Stimulated activated CD4-positive, alpha-beta T cell treated with anti-CD3 and anti-CD28 coated beads, TNF-alpha, amount 100 ng/mL, for 48 hours (primary cell): ENCODE data around the gene COL23A1.

ENCODE experiments used
- DNase-seq, 3 donors: peaks; one replicate each; pipeline ENCODE4 v3.0.0-alpha.2; 2020; ENCODE audit warnings: low read depth in 3 of 3

Gene COL23A1

GRCh38 chr5:178392931-178393394 lies 197.2 kb downstream of the COL23A1 start:
- DNase-seq = no peak

DNA sequence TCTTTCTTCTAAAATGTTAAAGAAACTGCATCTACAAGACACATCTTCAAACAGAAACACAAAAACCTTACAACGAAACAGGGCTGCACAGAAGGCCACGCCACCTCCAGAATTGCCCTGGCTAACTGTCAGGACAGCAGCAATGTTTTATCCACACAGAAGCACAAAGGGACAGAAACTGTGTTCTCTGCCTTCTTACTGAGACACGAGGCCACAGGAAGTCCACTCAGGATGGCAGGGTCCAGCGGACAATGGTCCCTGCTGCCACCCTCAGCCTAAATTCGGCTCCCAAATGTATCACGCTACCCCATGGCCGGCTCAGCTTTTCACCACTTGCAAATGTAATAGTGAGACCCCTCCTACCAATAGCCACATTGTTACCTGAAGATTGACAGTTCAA lies 197.8 kb downstream of the COL23A1 start:
- DNase-seq = no peak

GRCh38 chr5:178391480-178391879 lies 198.7 kb downstream of the COL23A1 start:
- no peak for DNase-seq

- no peak for DNase-seq
Measured at GRCh38 chr5:178389796-178390195, 200.4 kb downstream of the COL23A1 start.

DNA sequence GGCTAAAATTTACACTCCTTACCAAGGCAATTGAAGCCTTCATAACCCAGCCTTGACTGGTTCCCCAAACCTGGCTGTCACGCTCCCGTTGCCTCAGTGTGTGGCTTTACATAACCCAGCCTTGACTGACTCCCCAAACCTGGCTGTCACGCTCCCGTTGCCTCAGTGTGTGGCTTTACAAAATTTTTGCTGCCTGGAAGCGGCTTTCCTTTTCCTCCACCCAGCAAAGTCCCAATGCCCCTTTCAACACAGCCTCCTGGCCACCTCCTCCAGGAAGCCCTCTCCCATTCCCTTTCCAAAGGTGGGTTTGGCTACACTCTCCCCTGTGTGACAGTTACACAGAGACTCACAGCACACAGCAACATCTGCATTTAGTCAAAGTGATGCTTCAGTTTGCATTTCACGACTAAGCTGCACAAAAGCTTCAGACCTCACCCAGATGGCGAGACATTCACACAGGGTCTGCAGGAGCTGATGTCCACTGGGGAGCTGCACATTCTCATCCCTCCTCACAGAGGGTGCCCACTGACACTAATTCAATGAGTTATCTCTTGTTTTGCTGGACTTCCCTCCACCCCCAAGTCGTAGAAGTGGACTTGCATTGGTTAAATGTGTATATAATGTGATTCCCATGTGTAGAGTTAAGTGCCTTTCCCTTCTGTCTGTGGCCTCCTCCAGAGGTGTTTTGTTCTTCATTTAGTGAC lies 201.0 kb downstream of the COL23A1 start:
- DNase-seq = no peak

DNA sequence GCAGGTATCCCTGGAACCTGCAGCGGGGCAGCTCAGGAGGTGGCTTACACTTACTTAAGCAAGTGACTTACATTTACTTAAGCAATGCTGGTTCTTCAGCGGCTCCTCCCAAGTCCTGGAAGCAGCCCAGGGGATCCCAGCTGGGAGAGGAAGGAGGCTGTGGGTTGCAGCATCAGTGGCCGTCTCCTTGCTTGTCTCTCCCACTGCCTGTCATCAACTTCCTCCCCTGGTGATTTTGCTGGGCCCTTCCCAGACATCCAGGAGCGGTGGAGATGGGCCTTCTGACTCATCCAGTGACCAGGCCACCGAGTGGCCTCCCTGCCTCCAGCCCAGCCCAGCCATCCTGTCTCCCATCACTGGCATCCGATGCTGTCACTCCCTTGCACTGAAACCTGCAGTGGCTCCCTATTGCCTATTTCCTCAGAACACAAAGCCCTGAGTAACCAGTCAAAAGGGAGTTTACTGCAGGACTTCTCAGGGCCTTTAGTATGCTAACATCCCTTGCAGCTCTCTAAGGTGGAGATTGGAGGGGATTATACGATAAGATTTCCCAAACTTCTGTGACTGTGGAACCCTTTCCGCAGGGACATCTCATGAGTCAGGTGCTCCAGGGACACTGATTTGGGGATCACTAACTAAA lies 201.7 kb downstream of the COL23A1 start:
- DNase-seq = no peak

DNA sequence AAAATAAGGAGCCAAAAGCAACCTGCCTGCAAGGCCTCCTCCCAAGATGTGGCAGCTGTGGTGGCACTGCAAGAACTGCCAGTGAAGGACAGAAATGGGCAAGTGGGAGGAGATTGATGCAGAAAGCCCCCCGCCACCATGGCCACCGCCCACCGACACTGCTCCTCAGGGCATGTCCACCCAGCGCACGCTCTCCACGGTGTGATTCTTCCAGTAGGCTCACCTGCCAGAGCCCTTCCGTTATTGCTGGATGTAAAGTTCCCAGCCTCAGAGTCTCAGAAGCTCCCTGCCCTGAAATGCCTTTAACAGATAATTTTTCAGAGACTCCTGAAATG lies 202.4 kb downstream of the COL23A1 start:
- no peak for DNase-seq

- no peak for DNase-seq
Measured at GRCh38 chr5:178387061-178387855, 202.9 kb downstream of the COL23A1 start.

GRCh38 chr5:178386336-178386931 lies 203.8 kb downstream of the COL23A1 start:
- DNase-seq = no peak

GRCh38 chr5:178385496-178385890 lies 204.7 kb downstream of the COL23A1 start:
- no peak for DNase-seq

GRCh38 chr5:178384816-178385495 lies 205.2 kb downstream of the COL23A1 start:
- no peak for DNase-seq

GRCh38 chr5:178383919-178384815 lies 206.0 kb downstream of the COL23A1 start:
- no peak for DNase-seq

- DNase-seq = no peak
Measured at GRCh38 chr5:178383301-178383918, 206.8 kb downstream of the COL23A1 start.

GRCh38 chr5:178382754-178383164 lies 207.4 kb downstream of the COL23A1 start:
- no peak for DNase-seq

GRCh38 chr5:178381921-178382695 lies 208.1 kb downstream of the COL23A1 start:
- DNase-seq = no peak

DNA sequence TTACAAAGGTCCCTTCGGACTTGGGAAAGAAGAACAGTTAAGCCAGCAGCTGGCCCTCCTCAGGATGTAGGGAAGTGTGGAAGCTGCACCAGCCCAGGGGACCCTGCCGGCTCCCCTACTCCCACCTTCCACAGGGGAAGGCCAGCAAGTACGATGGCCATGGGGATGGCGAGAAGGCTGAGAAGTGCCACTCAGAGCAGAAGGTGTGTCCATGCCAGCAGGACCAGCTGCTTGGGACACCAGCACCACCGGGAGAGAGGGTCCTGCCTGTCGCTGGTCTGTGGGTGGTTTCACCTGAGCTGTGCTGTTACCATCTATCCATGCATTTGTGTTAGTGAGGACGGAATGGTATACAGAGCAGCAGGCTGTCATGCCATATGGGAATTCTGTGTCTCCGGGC lies 209.0 kb downstream of the COL23A1 start:
- no peak for DNase-seq

GRCh38 chr5:178380541-178381074 lies 209.6 kb downstream of the COL23A1 start:
- no peak for DNase-seq

DNA sequence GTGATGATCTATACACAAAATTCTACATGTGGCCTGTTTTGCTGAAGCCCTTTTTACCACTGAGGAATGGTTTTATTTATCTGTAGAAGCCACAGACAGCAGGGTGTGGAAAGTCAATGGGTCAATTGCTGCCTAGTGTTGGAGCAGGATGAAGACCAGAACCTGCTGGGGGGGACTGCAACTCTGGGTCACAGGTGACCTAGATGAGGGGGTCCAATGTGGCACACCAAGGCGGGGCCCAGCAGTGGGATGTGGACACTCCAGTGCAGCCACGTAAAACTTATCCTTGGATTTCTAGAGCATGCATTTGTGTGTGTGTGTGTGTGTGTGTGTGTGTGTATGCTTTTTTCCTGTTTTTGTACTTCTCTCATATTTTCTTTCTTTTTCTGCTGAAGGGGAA lies 210.1 kb downstream of the COL23A1 start:
- no peak for DNase-seq
